Neuron (in vitro differentiated cells): ENCODE results near the gene CLIC4.
"Not testable (repeated sequence)": the region's sequence is repeated elsewhere in the genome, so short reads cannot be mapped to it uniquely, and the experiment has no call there.

Source experiments
- H2AFZ ChIP-seq: one replicate; pipeline ENCODE4 v1.6.1; 2013; ENCODE audit warnings: low read depth, mild to moderate bottlenecking, inconsistent platforms, low read length, moderate library complexity
- H3K27me3 ChIP-seq: one replicate; pipeline ENCODE4 v1.6.1; 2013; ENCODE audit warnings: low read length; ENCODE audit not compliant: insufficient read depth
- H3K36me3 ChIP-seq: one replicate; pipeline ENCODE4 v1.6.1; 2013; ENCODE audit warnings: low read length; ENCODE audit not compliant: insufficient read depth
- H3K4me1 ChIP-seq: one replicate; pipeline ENCODE4 v1.6.1; 2013; ENCODE audit warnings: low read length; ENCODE audit not compliant: insufficient read depth
- H3K4me3 ChIP-seq: 2 replicates; pipeline ENCODE4 v1.5.1; 2013; ENCODE audit warnings: mild to moderate bottlenecking, low read length, moderate library complexity
- H3K9me3 ChIP-seq: one replicate; pipeline ENCODE4 v1.6.1; 2013; ENCODE audit warnings: low read length

CLIC4 gene

DNA sequence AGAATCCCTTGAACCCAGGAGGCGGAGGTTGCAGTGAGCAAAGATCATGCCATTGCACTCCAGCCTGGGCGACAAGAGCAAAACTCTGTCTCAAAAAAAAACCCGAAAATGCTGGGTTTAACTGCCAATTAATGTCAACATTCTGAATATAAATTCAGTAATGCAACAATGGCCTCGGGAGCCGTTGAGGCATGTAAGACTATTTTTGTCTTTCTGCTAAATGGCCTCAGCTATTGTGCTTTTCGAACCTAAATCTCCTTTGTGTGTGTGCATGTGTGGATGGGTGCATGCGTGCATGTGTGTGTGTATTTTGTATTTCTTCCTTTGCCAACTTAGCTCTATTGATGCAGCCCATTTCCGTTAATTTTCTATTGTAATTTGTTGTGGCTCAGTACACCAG lies 31.6 kb downstream of the CLIC4 start:
- no peaks in the 10 kb centered on the region for H3K36me3 ChIP-seq
- no peak overlapping the region for H2AFZ ChIP-seq
- H3K9me3 ChIP-seq: no peaks in the 10 kb centered on the region
- H3K4me3 ChIP-seq: no peak overlapping the region
- H3K4me1 ChIP-seq: no peaks in the 10 kb centered on the region
- H3K27me3 ChIP-seq: no peaks in the 10 kb centered on the region

DNA sequence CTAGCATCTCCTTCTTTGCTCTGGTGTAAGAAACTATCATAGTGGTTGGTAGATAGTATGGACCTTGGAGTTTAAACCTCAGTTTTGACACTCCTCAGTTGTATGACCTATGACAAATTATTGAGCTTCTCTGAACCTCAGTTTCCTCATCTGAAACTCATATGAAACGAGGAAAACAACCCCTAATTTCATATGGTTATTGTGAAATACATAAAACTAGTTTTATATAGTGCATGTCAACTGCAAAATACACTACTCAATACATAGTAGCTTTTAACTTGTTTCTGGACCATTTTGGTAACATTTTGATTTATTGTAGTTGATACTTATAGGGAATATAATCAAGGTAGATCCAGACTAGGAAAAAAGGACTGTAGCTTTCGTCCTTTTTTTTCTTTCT lies 32.9 kb downstream of the CLIC4 start:
- H3K36me3 ChIP-seq: peaks cover under 1% of the 10 kb centered on the region
- no peaks in the 10 kb centered on the region for H3K27me3 ChIP-seq
- no peak overlapping the region for H3K4me3 ChIP-seq
- H3K9me3 ChIP-seq: no peaks in the 10 kb centered on the region
- H2AFZ ChIP-seq: no peak overlapping the region
- no peaks in the 10 kb centered on the region for H3K4me1 ChIP-seq

DNA sequence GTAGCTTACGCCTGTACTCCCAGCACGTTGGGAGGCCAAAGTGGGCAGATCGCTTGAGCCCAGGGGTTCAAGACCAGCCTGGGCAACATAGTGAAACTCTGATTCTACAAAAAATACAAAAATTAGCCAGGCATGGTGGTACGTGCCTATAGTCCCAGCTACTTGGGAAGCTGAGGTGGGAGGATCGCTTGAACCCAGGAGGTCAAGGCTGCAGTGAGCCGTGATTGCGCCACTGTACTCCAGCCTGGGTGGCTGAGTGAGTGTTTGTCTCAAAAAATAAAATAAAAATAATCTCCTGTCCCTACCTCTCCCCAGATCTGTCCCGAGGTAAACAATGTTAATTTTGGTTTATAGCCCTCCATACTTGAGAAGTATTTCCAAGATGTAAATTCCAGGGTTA lies 34.0 kb downstream of the CLIC4 start:
- H3K27me3 ChIP-seq, H3K4me1 ChIP-seq, H3K9me3 ChIP-seq, H3K4me3 ChIP-seq, H2AFZ ChIP-seq, H3K36me3 ChIP-seq: not testable (repeated sequence)

DNA sequence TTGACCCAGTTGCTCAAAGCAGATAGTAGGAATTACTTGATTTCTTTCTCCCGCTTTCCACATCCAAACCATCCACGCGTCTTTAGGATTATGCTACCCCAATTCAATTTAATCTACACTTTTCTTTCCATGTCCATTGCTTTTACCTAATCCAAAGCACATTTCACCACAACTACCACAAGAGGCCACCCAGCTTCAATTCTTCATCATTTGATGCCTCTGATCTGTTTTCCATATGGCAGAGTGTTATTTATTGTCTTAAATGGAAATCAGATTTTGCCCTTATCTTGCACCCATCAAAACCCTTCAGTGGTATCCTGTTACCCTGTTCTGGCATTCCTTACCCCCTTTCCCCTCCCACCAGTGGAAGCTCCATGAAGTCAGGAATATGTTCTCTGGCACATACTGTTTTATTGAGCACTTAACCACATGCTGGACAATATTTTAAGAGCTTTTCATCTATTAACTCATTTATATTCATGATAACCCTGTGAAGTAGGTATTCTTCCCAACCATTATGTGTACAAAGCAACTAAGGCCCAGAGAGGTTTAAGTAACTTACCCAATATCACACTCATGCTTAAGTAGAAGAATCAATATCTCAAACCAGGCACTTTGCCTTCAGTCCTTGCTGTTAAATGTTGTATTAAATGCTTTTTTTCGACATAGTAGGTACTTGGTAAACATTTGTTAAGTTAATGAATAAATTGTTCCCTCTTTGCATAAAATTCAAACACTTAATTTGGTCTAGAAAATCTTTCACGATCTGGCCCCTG lies 34.6 kb downstream of the CLIC4 start:
- H3K4me3 ChIP-seq: no peak overlapping the region
- no peaks in the 10 kb centered on the region for H3K9me3 ChIP-seq
- no peaks in the 10 kb centered on the region for H3K4me1 ChIP-seq
- H3K36me3 ChIP-seq: peaks cover 2% of the 10 kb centered on the region
- no peaks in the 10 kb centered on the region for H3K27me3 ChIP-seq
- H2AFZ ChIP-seq: no peak overlapping the region

DNA sequence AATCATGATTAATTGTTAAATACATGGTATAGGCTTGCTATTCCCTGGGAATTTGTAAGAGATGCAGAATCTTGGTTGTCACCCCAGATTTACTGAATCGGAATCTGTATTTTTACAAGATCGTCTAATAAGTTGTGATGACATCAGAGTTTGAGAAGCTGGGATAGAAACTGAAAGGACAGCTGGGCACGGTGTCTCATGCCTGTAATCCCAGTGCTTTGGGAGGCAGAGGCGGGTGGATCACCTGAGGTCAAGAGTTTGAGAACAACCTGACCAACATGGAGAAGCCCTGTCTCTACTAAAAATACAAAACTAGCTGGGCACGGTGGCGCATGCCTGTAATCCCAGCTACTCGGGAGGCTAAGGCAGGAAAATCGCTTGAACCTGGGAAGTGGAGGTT lies 35.4 kb downstream of the CLIC4 start:
- not testable (repeated sequence) for H3K27me3 ChIP-seq, H2AFZ ChIP-seq, H3K9me3 ChIP-seq, H3K36me3 ChIP-seq, H3K4me1 ChIP-seq, H3K4me3 ChIP-seq

DNA sequence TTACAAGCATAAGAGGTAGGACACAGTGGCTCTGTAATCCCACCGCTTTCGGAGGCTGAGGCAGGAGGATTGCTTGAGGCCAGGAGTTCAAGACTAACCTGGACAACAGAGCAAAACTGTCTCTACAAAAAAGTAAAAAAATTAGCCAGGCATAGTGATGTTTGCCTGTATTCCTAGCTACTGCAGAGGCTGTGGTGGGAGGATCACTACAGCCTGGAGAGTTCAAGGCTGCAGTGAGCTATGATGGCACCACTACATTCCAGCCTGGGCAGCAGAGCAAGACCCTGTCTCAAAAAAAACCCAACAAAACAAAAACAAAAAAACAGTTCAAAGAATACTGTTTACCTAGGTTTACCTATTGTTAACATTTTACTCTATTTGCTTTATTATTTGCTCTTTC lies 37.4 kb downstream of the CLIC4 start:
- Histone ChIP-seq H3K9me3 (no peaks in the 10 kb centered on the region), H2AFZ (no peak overlapping the region), H3K4me1 (no peaks in the 10 kb centered on the region), H3K27me3 (no peaks in the 10 kb centered on the region), H3K36me3 (peaks cover 2% of the 10 kb centered on the region), H3K4me3 (no peak overlapping the region)

DNA sequence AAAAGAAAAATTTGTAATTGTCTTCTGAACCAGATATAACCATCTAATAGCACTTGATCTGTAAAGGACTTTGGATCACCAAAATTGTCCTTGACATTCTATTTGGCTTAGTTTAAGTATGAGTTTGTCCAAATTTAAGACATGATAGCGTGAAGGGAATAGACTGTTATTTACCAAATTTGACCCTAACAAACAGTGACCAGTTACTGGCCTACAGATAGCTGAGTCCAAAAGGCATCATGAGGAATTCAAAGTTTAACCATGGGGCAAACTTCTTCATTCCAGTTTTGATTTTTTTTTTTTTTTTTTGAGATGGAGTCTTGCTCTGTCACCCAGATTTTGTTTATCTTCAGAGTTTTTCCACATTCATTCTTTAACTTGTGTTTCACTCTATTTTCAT lies 38.5 kb downstream of the CLIC4 start:
- Histone ChIP-seq H3K4me1 (no peaks in the 10 kb centered on the region), H3K36me3 (peaks cover 2% of the 10 kb centered on the region), H3K9me3 (no peaks in the 10 kb centered on the region), H3K4me3 (no peak overlapping the region), H3K27me3 (no peaks in the 10 kb centered on the region), H2AFZ (no peak overlapping the region)

DNA sequence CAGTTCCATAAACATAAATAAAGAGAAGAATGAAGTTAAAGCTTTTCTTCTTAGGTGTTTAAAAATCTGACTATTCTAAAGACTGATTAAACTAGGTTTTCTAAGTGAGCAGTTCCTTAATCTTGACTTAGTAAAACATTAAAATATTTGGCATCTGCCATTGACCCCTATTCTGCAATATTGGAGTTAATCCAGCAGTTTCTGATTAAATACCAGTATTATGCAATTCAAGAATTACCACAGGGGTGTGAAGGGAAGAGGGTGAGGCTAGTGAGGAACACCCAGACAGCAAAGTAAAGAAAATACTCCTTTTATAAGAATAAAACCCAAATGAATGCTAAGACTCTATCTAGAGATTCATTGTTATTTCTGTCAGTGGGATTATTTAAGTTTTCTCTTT lies 40.9 kb downstream of the CLIC4 start:
- H3K27me3 ChIP-seq: no peaks in the 10 kb centered on the region
- H3K9me3 ChIP-seq: no peaks in the 10 kb centered on the region
- no peak overlapping the region for H2AFZ ChIP-seq
- H3K36me3 ChIP-seq: peaks cover 2% of the 10 kb centered on the region
- no peak overlapping the region for H3K4me3 ChIP-seq
- no peaks in the 10 kb centered on the region for H3K4me1 ChIP-seq

DNA sequence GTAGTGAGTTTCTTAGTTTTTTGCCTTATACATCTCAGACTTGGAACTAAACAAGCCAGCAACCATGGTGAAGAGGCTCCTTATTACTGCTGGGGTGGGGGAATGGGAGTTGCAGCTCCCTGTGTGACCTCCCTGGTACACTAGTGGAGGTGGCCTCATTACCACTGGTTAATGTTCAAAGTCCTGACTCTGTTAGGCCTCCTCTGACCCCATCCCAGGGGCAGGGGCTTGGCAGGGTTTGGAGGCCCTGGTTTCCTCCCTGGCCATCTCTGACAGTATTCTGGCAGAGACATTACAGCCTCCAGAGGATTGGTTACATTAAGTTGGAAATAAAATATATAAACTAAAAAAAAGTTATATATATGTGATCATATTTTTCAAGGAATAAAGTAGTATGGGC lies 45.2 kb downstream of the CLIC4 start:
- H3K4me1 ChIP-seq: no peaks in the 10 kb centered on the region
- no peaks in the 10 kb centered on the region for H3K36me3 ChIP-seq
- H3K27me3 ChIP-seq: no peaks in the 10 kb centered on the region
- H2AFZ ChIP-seq: no peak overlapping the region
- H3K4me3 ChIP-seq: no peak overlapping the region
- H3K9me3 ChIP-seq: no peaks in the 10 kb centered on the region

DNA sequence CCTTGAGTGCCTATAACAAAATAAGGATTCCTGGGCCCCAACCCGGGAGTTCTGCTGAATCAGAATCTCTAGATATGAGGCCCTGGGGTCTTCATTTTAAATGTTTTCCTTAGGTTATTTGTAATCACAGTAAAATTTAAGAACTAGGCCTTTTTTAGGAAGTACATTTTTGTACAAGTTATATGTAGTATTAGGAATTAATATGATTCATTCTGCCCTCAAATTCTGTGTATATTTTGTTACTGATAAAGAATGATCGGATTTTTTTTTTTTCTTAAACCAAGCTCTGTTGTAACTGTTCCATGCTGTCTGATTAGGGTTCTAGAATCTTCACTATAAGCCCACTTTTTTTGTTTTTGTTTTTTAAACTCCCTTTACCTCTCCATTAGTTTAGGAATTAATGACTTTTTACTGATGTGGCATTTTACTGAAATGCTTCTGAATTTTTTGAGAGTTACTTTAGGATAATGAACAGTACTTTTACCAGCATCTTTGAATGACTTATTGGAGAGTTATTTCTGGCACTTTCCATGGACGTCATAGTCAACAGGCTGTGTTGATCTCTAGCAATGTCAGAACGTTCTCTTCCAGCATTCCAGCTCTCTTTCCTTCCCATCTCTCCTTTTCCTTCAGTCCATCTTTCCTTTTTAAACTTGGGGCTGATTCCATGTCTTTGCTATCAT lies 48.3 kb downstream of the CLIC4 start:
- Histone ChIP-seq H2AFZ (no peak overlapping the region), H3K9me3 (peaks cover 8% of the 10 kb centered on the region), H3K4me1 (no peaks in the 10 kb centered on the region), H3K36me3 (peaks cover 10% of the 10 kb centered on the region), H3K4me3 (no peak overlapping the region), H3K27me3 (no peaks in the 10 kb centered on the region)

DNA sequence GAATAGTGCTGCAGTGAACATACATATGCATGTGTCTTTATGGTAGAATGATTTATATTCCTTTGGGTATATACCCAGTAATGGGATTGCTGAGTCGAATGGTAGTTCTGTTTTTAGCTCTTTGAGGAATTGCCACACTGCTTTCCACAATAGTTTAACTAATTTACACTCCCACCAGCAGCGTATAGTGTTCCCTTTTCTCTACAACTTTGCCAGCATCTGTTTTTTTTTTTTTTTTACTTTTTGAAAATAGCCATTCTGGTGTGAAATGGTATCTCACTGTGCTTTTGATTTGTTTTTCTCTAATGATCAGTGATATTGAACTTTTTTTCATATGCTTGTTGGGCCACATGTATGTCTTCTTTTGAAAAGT lies 48.9 kb downstream of the CLIC4 start:
- H2AFZ ChIP-seq, H3K27me3 ChIP-seq, H3K9me3 ChIP-seq, H3K4me3 ChIP-seq, H3K4me1 ChIP-seq: not testable (repeated sequence)
- H3K36me3 ChIP-seq: peaks cover 10% of the 10 kb centered on the region

DNA sequence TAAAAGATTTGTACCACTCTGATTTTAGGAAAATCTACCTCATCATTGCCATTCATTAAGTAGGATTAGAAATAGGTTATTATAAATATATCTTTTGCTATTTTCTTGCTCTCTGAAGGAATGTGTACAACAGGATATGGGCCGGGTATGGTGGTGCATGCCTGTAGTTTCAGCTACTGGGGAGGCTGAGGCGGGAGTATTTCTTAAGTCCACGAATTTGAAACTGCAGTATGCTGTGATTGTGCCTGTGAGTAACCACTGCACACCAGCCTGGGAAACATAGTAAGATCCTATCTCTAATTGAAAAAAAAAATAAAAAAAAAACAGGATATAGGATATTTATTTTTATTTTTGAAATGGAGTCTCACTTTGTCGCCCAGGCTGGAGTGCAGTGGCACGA lies 50.0 kb downstream of the CLIC4 start:
- H3K4me1 ChIP-seq: no peaks in the 10 kb centered on the region
- H2AFZ ChIP-seq: no peak overlapping the region
- H3K9me3 ChIP-seq: peaks cover 8% of the 10 kb centered on the region
- H3K4me3 ChIP-seq: no peak overlapping the region
- no peaks in the 10 kb centered on the region for H3K27me3 ChIP-seq
- peaks cover 10% of the 10 kb centered on the region for H3K36me3 ChIP-seq

DNA sequence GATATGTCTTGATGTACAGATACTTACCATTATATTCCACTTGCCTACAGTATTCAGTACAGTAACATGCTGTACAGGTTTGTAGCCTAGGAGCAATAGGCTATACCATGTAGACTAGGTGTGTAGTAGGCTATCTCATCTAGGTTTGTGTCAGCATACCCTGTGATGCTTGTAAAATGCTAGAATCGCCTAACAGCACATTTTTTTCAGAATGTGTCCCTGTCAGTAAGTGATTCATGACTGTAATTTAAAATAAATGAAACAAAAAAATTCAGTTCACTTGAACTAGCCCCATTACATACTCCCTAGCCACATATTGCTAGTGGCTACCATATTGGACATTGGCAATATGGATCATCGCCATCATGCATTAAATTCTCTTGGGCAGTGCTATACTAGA lies 51.3 kb downstream of the CLIC4 start:
- Histone ChIP-seq H3K4me3 (no peak overlapping the region), H2AFZ (no peak overlapping the region), H3K9me3 (peaks cover 8% of the 10 kb centered on the region), H3K4me1 (no peaks in the 10 kb centered on the region), H3K36me3 (peaks cover 10% of the 10 kb centered on the region), H3K27me3 (no peaks in the 10 kb centered on the region)

DNA sequence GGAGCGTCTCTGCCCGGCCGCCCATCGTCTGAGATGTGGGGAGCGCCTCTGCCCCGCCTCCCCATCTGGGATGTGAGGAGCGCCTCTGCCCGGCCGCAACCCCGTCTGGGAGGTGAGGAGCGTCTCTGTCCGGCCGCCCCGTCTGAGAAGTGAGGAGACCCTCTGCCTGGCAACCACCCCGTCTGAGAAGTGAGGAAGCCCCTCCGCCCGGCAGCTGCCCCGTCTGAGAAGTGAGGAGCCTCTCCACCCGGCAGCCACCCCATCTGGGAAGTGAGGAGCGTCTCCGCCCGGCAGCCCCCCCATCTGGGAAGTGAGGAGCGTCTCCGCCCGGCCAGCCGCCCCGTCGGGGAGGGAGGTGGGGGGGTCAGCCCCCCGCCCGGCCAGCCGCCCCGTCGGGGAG lies 54.0 kb downstream of the CLIC4 start:
- not testable (repeated sequence) for H3K4me3 ChIP-seq, H3K9me3 ChIP-seq, H2AFZ ChIP-seq

More for the DNA sequence above, 54.0 kb downstream of the CLIC4 start:
- peaks cover 12% of the 10 kb centered on the region for H3K36me3 ChIP-seq
- H3K4me1 ChIP-seq, H3K27me3 ChIP-seq: not testable (repeated sequence)
